GM18907 (cell line): ENCODE results near the gene PAX3.
A peak's percentile ranks its signal among the peaks of the same experiment; 100 is the strongest.

ENCODE experiments used
- ATAC-seq: cut with Tn5 transposase; IDR thresholded peaks from one replicate; pipeline ENCODE4 v1.9.1; 2021; ENCODE audit warnings: mild to moderate bottlenecking, moderate library complexity; ENCODE audit not compliant: unreplicated experiment

Gene PAX3

DNA sequence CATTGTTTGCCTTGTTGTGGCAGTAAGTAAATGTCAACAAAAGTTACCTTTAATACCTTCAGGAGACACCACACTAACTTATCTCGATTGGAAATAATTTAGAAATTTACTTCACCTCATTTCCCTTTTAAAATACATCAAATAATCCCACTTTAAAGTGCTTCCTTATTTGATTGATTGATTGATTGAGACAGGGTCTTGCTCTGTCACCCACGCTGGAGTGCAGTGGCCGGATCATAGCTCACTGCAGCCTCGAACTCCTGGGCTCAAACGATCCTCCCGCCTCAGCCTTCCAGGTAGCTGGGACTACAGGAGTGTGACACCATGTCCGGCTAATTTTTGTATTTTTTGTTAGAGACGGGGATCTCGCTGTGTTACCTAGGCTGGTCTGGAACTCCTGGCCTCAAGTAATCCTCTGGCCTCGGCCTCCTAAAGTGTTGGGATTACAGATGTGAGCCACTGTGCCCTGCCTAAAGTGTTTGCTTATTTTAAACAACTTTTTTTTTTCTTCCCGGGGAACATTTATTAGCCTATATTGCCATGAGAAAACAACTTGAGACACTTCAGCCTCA is 12.0 kb upstream of the PAX3 start:
- no peak for ATAC-seq

- ATAC-seq = no peak
These were observed 11.0 kb upstream of the PAX3 start for GRCh38 chr2:222309766-222310165.

- no peak for ATAC-seq
These were observed 10.6 kb upstream of the PAX3 start for GRCh38 chr2:222309361-222309760.

DNA sequence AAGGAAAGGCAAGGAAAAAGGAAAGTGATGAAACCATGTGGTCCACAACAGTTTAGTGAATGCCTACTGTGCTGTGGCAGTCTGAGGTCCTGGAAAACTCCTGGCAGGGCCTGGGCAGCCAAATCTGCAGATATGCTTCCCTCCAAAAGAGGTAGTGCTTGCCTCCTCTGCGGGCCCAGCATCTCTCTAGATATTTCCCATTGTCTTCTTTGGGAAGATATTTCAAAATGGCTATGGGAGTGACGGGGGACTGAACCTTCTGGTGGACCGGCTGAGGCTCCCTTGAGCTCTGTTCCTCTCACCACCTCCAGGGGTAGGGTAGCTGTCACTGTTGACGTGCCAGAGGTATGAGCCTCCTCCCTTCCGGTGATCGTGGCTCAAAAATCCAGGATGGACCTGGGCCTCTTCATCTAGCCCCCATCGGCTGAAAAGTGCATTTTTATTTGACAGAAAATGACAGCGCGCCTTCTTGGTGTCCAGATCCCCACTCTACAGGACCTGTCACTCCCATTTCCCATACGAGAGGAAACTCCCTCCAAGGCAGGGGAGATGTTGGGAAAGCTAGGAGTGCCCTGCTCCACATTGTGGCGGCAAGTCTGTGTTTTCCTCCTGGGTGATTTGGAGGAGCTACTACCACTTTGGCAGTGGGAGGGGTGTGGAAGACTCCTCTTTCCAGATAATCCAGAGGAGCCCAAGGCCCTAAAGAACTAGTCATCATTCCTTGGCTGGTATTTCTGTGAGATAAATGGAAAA is 9.4 kb upstream of the PAX3 start:
- ATAC-seq = no peak

- no peak for ATAC-seq
These were observed 8.5 kb upstream of the PAX3 start for GRCh38 chr2:222307143-222307756.

GRCh38 chr2:222306393-222307142 is 7.8 kb upstream of the PAX3 start:
- ATAC-seq = peak; percentile 9

DNA sequence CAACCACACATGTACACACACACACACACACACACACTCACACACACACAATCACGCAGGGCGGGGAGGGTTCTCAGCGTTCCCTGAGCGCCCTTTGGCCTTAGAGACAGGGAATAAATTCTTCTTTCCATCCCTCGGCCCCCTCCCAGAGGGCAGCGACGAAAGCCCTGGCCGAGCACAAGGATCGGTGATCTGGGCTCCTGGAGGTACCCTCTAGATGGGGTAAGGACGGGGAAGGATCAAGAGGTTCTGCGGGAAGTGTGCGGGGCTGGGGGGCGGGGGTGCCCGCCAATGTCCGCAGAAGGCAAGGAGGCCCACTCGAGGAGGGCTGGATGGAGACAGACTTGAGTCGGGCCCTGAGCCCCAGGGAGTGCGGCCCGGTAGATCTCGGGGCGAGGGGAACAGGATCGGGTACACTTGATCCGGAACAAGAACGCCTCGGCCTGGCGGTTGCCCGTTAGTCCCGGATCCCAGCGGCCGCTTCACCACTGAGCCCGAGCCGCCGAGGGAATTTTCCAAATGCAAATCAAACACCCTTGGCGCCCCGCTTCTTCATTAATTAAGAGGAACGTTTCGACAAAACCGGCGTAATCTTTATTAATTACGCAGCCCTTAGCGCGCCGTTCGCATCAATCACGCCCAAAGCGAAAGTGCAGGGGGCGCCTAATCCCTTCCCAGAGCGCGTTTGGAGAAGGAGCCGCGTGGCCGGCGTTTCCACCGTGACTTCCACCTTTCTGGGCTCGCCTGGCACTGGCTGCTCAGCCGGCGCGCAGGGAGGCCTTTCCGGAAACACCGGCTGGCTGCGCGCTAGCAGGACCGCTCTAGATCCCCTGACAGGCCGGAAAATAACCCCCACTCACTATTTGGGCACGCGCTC is 7.0 kb upstream of the PAX3 start:
- peak; percentile 37 for ATAC-seq

DNA sequence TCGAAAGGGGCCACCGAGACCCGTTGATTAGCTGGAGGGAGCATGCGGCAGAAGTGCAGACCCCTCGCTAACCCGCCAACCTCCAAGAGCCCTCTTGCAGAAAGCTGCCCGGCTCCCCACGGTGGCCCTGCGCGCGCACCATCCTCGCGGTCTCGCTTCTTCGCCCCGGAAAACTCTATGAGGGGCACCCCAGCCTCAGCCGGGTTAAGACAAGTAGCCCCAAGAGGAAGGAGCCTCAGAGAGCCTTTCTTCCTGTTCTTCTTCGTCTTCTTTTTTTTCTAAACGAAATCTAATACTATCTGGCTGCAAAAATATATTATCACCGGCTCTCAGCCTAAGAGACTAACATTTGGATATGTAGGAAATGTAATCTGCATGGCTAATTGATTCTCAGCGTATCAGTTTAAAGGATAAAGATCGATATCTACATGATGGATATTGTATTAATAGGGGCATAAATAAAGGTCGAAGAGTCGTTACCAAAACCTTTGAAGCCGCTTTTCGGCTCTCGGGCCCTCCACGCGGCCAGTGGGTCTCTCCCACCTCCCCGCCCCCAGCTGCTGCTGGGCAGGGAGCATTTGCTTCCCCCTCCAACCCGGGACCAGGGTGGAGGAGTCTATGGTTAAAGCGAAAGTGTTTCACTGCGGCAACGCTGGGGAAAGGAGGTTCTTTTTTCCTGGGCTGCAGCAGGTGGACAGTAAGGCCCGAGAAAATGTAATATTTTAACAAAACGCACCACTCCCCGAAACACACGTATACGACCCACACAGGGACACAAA is 6.1 kb upstream of the PAX3 start:
- no peak for ATAC-seq

- no peak for ATAC-seq
These were observed 5.3 kb upstream of the PAX3 start for GRCh38 chr2:222303828-222304736.

DNA sequence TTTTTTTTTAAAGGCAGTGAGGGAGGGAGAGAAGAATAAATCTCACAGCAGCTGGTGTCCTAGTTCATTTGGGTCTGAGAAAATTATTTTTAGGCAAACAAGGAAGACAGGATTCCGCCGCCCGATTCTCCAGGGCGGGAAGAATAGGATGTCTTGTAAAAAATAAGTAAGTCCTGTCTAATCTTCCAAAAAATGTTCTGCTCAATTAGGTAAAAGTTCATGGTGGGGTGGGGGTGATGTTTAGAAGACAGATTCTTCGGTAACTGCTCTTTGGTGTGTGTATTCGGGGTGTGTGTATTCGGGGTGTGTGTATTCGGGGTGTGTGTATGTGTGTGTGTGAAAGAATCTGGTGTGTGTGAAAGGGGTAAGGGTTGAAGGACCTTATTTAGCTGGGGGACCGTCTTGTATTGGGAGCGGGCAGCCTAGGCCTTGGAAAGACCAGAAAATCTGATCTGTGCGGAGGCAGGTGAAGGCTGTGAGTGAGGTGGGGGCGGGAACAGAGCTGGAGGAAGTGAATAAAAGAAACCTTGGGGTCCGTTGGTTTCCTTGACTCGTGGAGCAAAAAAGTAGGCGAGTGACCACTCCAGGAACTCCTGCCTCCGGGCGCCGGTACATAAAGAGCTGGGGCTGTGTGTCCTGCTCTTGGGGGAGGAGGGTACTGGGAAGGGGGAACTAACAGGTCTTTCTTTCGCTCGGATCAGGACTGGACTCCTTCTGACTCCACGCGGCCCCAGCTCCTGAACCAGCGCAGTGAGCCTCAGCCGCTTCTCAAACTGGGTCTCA is 4.4 kb upstream of the PAX3 start:
- ATAC-seq = no peak

DNA sequence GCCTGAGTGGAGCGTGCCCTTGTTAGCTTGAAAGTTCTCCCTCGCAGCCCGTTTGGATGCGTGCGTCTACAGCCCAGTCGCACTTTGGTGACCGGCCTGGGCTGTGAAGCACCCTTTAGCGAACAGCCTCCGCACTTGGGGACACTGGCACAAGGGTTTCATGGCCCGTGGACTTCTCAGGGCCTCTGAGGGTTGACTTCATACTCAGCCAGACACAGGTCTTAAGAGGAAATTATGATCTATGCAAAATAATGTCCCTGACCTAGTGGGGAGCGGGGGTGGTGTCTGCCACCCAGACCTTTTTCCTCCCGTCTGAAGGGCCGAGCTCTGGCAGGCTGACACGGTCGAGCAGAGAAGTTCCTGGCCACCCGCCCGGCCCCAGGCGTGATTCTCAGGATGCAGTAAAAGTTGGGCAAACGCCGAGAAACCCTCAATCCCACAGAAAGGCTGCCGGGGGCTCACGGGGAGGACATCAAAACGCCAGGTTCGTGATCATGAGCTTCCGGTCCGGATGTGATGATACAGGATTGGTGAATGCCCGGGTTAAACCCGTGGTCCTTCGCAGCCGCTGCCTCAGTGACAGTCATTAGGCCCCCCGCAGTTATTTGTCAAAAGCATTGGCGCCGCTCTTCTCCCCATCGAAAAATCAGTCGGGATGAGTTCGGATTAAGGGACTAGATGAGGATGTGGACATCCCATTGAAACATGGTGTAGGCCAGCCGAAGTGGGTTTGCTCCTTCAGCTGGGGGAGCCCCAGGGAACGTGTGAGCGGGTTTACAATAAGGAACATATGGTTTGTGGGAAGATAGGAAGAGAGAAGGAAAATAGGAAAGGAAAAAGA is 3.6 kb upstream of the PAX3 start:
- ATAC-seq = no peak

GRCh38 chr2:222301796-222302118 is 3.0 kb upstream of the PAX3 start:
- no peak for ATAC-seq

DNA sequence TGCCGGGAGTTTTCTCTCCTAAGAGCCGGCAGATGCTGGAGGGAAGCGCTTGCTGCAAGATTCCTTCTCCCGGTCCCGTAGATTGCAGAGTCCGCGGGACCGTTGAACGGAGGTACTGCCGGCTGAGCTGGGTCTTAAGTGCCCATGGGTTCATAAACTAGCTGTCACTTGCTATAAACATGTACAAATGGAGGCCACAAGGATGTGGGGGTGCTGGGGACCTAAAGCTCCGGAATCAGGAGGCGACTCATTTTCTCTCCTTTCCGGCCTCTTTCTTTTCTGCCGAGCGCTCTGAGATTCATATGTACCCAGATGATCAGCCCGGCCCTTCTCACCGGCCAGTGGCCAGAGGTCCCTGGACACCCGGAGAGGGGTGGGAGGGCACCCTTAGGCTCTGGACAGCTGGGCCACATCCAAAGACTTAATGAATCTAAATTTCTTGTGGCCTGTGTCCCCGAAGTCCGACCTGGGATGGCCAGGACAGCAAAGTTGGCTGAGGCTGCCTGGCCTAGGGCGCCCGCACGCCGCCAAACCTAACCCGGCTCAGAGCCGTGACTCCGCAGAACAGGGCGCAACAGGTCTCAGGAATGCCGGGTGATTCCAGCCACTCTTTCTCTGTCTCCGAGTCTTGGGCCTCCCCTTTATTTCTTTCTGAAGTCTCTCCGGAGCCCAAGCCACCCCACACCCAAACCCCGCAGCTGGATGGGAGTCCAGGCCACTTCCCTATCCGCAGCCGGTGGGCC is 2.4 kb upstream of the PAX3 start:
- no peak for ATAC-seq

DNA sequence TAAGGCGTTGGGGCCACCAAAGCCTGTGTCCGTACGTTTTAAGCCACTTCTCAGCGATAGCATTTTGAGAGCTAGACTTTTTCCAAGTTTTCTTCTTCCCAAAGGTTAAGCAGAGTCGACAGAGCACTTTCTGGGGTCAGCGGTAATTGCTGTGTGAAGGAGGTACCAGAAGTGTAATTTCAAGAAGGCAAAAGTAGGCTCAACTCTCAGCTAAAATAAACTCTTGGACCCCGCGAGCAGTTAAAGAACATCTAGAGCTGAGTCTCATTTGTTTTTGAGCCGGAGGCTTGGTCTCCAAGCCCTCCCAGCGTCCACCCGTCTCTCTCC is 1.9 kb upstream of the PAX3 start:
- no peak for ATAC-seq

DNA sequence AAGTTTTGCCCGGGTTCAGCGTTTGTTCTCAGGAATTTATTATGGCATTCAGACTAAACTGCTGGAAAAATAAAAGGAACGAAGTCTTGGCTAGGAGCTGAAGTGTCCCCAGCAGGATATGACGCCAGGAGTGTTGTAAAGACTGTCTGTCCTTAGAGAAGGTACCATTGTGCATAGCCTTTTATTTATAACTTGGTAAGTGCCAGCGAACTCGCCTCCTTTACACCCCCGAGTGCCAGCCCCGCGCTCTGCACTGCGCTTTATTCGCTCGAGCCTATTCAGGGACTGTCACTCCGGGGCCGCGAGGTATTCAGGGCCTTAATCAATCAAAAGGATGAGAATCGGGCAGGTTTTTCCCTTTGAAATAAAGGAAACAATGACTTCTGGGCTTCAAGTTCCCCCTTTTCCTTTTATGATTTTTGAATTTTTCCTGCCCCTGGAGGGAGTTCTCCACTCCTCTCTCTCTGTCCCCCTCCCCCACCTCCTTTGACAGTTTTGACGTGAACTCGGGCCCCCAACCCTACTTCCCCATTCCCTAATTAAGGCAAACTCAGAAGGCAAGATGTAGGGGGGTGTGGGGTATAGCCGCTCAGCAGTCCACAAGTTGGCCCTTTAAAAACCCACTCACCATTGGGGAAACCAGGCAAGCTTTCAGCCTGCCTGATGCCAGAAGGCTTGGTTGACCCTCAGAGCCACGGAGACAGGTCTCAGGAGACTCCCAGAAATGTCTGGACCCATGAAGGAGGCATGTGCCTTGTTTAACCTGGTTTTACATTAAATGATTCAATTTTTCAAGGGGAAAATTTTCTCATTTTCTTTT is 1.3 kb upstream of the PAX3 start:
- no peak for ATAC-seq

GRCh38 chr2:222298001-222298310 is 842 bp downstream of the PAX3 start:
- no peak for ATAC-seq
